Measurements from ENCODE around the gene CDH22.

Gene CDH22

GRCh38 chr20:46192376-46192944 lies 115.8 kb downstream of the CDH22 start:
- DNase-seq (ENCODE audit: low read depth), result no peak

GRCh38 chr20:46191611-46192010 lies 116.7 kb downstream of the CDH22 start:
- no peak for DNase-seq (ENCODE audit: low read depth)

GRCh38 chr20:46191168-46191540 lies 117.1 kb downstream of the CDH22 start:
- no peak for DNase-seq (ENCODE audit: low read depth)

GRCh38 chr20:46190478-46191167 lies 117.7 kb downstream of the CDH22 start:
- no peak for DNase-seq (ENCODE audit: low read depth)

GRCh38 chr20:46188866-46189541 lies 119.3 kb downstream of the CDH22 start:
- DNase-seq (ENCODE audit: low read depth), result no peak

GRCh38 chr20:46186210-46186609 lies 122.1 kb downstream of the CDH22 start:
- no peak for DNase-seq (ENCODE audit: low read depth)

- no peak for DNase-seq (ENCODE audit: low read depth)
Observed at GRCh38 chr20:46185353-46185752, 122.9 kb downstream of the CDH22 start.

- no peak for DNase-seq (ENCODE audit: low read depth)
Observed at GRCh38 chr20:46183768-46184167, 124.5 kb downstream of the CDH22 start.

GRCh38 chr20:46182276-46183200 lies 125.8 kb downstream of the CDH22 start:
- DNase-seq (ENCODE audit: low read depth), result no peak

GRCh38 chr20:46179862-46180261 lies 128.4 kb downstream of the CDH22 start:
- DNase-seq (ENCODE audit: low read depth), result no peak

GRCh38 chr20:46178891-46179290 lies 129.4 kb downstream of the CDH22 start:
- DNase-seq (ENCODE audit: low read depth), result no peak

- DNase-seq (ENCODE audit: low read depth), result no peak
Observed at GRCh38 chr20:46177768-46178167, 130.5 kb downstream of the CDH22 start.

- DNase-seq (ENCODE audit: low read depth), result no peak
Observed at GRCh38 chr20:46176739-46177378, 131.4 kb downstream of the CDH22 start.

- no peak for DNase-seq (ENCODE audit: low read depth)
Observed at GRCh38 chr20:46175127-46175494, 133.2 kb downstream of the CDH22 start.

GRCh38 chr20:46174469-46175126 lies 133.7 kb downstream of the CDH22 start:
- DNase-seq (ENCODE audit: low read depth), result no peak

- DNase-seq (ENCODE audit: low read depth), result no peak
Observed at GRCh38 chr20:46173652-46174468, 134.4 kb downstream of the CDH22 start.

GRCh38 chr20:46172961-46173536 lies 135.2 kb downstream of the CDH22 start:
- no peak for DNase-seq (ENCODE audit: low read depth)

- DNase-seq (ENCODE audit: low read depth), result no peak
Observed at GRCh38 chr20:46172455-46172854, 135.8 kb downstream of the CDH22 start.

GRCh38 chr20:46171909-46172308 lies 136.4 kb downstream of the CDH22 start:
- DNase-seq (ENCODE audit: low read depth), result no peak

- DNase-seq (ENCODE audit: low read depth), result no peak
Observed at GRCh38 chr20:46171476-46171875, 136.8 kb downstream of the CDH22 start.
